ENCODE results near the gene CIC.
"Not testable (repeated sequence)": the region's sequence is repeated elsewhere in the genome, so short reads cannot be mapped to it uniquely, and the experiment has no call there.

CIC gene

DNA sequence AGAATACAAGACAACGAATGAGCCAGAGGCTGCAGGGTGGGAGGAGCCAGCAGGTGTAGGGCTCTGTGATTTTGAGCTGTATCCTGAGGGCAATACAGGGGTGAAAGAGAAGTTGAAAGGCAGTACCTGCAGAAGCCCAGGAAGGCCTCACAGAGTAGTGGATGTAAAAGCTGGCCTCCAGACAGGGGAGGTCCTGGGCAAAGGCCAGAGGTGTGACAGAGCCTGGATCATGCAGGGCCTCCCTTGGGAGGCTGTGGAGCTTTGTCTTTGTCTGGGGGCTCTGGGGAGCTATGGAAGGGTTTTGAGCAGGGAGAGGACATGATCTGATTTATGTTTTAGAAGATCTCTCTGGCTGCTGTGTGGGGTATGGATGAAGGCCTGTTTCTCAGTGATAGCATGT lies 59.1 kb downstream of the CIC start:
- DNase-seq (ENCODE audit: insufficient read length, low spot score) (no peak), FAIRE-seq (no peak)
- TF ChIP-seq, protein P1, sequence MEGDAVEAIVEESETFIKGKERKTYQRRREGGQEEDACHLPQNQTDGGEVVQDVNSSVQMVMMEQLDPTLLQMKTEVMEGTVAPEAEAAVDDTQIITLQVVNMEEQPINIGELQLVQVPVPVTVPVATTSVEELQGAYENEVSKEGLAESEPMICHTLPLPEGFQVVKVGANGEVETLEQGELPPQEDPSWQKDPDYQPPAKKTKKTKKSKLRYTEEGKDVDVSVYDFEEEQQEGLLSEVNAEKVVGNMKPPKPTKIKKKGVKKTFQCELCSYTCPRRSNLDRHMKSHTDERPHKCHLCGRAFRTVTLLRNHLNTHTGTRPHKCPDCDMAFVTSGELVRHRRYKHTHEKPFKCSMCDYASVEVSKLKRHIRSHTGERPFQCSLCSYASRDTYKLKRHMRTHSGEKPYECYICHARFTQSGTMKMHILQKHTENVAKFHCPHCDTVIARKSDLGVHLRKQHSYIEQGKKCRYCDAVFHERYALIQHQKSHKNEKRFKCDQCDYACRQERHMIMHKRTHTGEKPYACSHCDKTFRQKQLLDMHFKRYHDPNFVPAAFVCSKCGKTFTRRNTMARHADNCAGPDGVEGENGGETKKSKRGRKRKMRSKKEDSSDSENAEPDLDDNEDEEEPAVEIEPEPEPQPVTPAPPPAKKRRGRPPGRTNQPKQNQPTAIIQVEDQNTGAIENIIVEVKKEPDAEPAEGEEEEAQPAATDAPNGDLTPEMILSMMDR (IDR thresholded peaks at IDR 0.05; ENCODE audit: insufficient read depth, missing control alignments), result no peak

DNA sequence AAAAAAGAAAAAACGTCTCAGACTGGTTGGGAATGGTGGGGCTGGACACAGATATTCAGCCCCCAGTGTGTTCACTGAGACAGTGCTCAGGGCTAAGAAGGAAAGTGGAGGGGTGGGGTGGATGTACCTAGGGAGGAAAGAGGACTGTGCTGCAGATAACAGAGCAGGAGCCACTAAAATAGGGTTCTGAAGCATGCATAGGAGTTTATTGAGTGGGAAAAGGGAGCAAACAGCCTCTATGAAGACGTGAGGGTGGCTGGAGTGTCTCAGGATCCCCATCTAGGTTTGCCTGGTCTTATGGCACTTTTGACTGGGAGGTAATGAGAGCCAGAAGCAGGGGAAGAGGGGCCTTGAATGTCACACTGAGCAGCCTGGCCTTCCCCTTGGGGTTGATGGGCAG lies 59.8 kb downstream of the CIC start:
- TF ChIP-seq, protein P1 (IDR thresholded peaks at IDR 0.05; ENCODE audit: insufficient read depth, missing control alignments), result no peak
- no peak for DNase-seq (ENCODE audit: insufficient read length, low spot score)

DNA sequence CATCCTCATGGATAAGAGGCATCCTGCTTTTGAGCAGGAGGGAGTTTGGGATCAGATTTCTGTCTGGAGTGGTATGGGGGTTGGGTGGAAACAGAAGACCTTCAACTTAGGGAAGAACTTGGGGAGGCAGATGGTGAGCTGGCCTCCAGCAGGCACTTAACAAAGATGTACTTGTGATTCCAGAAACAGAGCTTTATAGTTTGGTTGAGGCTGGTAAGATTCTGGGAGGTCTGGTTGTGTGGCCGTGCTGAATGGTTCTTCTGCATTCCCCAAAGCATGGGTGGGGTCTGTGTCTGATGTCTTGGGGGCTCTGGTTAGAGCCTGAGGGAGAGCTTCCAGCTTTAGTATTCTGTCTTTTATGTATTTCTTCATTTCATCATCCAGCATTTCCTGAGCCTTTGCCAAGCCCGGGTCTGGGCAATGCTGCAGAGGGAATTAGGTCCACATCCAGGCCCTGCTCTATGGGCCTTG lies 61.2 kb downstream of the CIC start:
- TF ChIP-seq, protein P1 (IDR thresholded peaks at IDR 0.05; ENCODE audit: insufficient read depth, missing control alignments), result no peak
- DNase-seq (ENCODE audit: insufficient read length, low spot score) (no peak), FAIRE-seq (no peak)

More for the DNA sequence above, 59.8 kb downstream of the CIC start:
- FAIRE-seq, result no peak

DNA sequence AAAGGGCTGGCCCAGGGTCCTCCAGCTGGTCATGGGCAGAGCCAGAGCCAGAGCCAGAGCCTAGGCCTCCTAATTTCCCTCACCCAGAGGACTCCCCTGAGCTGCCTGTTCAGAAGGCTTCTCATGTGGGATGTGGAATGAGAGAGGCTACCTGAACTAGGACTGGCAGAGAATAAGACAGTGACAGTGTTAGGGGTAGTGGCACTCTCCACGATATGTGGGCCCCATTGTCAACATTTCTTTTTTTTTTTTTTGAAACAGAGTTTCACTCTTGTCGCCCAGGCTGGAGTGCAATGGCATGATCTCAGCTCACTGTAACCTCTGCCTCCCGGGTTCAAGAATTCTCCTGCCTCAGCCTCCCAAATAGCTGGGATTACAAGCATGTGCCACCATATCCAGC lies 62.3 kb downstream of the CIC start:
- DNase-seq (ENCODE audit: insufficient read length, low spot score); FAIRE-seq: not testable (repeated sequence)

DNA sequence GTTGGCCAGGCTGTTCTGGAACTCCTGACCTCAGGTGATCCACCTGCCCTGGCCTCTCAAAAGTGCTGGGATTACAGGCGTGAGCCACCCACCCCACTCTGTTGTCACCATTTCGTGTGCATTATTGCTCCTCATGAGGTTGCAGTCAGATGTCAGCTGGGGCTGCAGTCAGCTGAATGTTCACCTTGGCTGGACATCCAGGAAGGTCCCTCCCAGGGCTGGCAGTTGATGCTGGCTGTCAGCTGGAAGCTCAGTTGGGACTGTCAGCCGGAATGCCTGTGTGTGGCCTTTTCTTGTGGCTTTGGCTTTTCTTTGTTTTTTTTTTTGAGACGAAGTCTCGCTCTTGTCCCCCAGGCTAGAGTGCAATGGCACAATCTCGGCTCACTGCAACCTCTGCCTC lies 63.0 kb downstream of the CIC start:
- no peak for FAIRE-seq
- no peak for DNase-seq (ENCODE audit: insufficient read length, low spot score)
- TF ChIP-seq, protein P1 (IDR thresholded peaks at IDR 0.05; ENCODE audit: insufficient read depth, missing control alignments), result no peak

DNA sequence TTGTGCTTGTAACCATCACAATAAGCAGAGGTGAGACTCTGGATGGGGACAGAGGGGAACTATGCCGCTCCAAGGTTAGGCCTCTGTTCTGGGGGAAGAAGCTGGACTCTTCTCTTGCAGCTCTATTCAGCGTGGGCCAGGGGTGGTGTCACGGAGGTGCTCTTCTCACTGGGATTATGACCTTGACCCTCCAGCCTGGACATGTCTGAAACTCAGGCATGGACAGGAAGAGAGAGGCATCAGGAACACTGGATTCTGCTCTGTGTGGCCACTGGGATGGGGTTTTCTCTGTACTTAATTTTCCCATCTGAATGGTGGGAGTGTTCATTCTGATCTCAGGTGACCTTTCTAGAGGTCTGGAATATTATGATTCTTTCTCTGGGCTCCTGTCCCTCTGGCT lies 64.0 kb downstream of the CIC start:
- FAIRE-seq (no peak), DNase-seq (ENCODE audit: insufficient read length, low spot score) (no peak)
- TF ChIP-seq, protein P1 (IDR thresholded peaks at IDR 0.05; ENCODE audit: insufficient read depth, missing control alignments), result no peak

DNA sequence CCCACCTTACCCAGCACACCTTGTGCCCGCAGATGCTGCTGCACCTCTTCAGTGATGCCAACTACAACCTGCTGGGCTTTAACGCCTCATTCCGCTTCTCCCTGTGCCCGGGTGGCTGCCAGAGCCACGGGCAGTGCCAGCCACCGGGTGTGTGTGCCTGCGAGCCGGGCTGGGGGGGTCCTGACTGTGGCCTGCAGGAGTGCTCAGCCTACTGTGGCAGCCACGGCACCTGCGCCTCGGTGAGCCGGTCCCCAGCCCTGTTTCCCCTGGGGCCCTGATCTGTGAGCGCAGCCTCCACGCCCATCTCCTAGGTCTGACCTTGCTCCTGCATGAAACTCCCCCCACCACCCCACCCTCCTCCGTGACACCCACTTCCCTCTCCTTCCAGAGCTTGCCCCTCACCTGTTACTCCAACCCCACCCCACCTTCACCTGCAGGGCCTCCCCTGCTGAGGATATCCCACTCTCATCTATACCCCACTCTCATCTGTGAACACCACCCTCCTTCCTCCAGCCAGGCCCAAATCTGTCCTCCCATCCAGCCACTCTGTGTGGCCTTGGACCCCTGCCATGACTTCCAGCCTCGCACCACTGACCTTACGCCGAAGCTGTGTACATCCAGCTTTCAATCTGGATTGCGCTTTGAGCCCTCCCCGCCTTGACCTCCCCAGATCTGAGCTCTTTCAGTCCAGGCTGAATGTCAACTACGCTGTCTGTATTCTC lies 65.1 kb downstream of the CIC start:
- DNase-seq (ENCODE audit: insufficient read length, low spot score) (no peak), FAIRE-seq (no peak)
- TF ChIP-seq, protein P1 (IDR thresholded peaks at IDR 0.05; ENCODE audit: insufficient read depth, missing control alignments), result no peak

All from D721Med (cell line).